Activated naive CD8-positive, alpha-beta T cell treated with anti-CD3 and anti-CD28 coated beads for 36 hours (primary cell): ENCODE data around the gene ZNF286A. TPM values are rescaled to one million over a fixed set of nuclear protein-coding genes. Genes with fewer than 3 reads are reported as not detected.
"Not testable (repeated sequence)": the region's sequence is repeated elsewhere in the genome, so short reads cannot be mapped to it uniquely, and the experiment has no call there.

Experiments
- DNase-seq: peaks from one replicate; pipeline ENCODE4 v3.0.0; 2021
- H3K27ac Mint-ChIP-seq: one replicate; pipeline ENCODE4 v1.8.0; 2022; ENCODE audit warnings: mild to moderate bottlenecking, moderate library complexity, mixed read lengths
- H3K27me3 Mint-ChIP-seq: one replicate; pipeline ENCODE4 v1.8.0; 2022; ENCODE audit warnings: mild to moderate bottlenecking, mixed read lengths
- H3K36me3 Mint-ChIP-seq: one replicate; pipeline ENCODE4 v1.8.0; 2021; ENCODE audit warnings: mild to moderate bottlenecking, mixed read lengths
- H3K4me1 Mint-ChIP-seq: one replicate; pipeline ENCODE4 v1.8.0; 2021; ENCODE audit warnings: mixed read lengths
- H3K4me3 Mint-ChIP-seq: one replicate; pipeline ENCODE4 v1.8.0; 2022; ENCODE audit warnings: mild to moderate bottlenecking, moderate library complexity, mixed read lengths
- H3K9me3 Mint-ChIP-seq: one replicate; pipeline ENCODE4 v1.8.0; 2022; ENCODE audit warnings: mixed read lengths
- total RNA-seq, 2 experiments: library from RNA; stranded (reverse); gene quantifications; one replicate each; pipeline ENCODE4 v1.2.3, GENCODE V29; 2021

The ZNF286A gene
- 10 to 100 TPM; 37.1 to 40.4 TPM for total RNA-seq

DNA sequence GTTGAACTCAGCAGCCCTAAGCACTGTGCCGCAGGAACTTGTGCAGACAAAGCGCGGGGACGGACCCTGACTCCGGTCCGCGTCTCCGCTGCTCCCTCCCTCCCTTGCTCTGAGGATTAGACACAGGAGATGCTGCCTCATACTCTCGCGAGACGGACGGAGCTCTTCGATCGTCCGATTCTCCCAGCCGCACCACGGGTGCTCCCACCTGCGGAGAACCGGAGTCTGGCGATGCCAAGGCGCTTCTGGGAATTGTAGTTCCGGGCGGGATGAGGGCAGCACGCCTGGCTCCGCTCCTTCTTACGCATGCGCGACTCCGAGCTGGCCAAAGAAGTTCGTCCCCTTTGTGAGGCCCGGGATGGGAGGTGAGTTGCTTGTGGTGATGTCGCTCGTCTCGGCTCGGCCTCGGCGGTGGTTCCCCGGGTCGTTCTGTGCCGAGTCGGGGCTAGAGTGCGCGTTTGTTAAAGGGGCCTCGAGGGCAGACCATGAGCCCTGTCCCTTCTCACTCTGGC is at the start of gene ZNF286A:
Gene ZNF286A, plus strand, starts transcription at position 340 of the 512 bp plus-strand sequence. CDS start 578 bp downstream, outside the sequence.
- H3K27ac Mint-ChIP-seq: peak within 1 kb of the TSS; percentile 84
- H3K4me1 Mint-ChIP-seq, H3K9me3 Mint-ChIP-seq, H3K27me3 Mint-ChIP-seq: not testable (repeated sequence)
- peaks cover 22% of the 10 kb centered on the region for H3K36me3 Mint-ChIP-seq
- H3K4me3 Mint-ChIP-seq: peak within 1 kb of the TSS; percentile 84
- peak; percentile 97 for DNase-seq

DNA sequence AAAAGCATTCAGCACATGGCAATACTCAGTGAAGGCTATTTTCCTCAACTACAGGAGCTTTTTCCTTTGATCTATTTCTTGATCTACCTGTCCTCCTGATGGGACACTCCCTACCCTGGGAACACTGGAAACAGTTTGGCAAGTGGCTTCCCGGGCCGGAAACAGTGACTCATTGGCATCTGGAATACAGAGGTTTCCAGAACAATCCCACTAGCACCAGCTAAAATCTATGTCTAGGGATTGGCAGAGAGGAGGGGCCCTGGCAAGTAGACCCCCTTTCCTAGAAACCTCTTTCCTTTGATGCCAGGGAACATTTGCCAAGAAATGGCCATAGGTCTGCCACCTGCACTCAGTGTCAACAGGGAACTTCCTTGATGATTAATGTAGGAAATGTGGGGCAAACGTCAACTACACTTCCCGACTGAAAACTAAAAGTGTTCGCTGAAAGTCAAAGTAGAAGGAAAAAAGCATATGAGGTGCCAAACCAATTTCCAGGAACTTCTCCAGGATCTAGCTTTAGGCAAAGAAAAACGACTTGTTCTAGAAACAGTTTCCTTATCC is 49.6 kb upstream of the ZNF286A start:
- DNase-seq: no peak
- H3K36me3 Mint-ChIP-seq: peaks cover 14% of the 10 kb centered on the region
- peaks cover 9% of the 10 kb centered on the region for H3K4me1 Mint-ChIP-seq
- H3K9me3 Mint-ChIP-seq: no peaks in the 10 kb centered on the region
- no peaks in the 10 kb centered on the region for H3K27me3 Mint-ChIP-seq
- H3K4me3 Mint-ChIP-seq: no peak overlapping the region
- no peak overlapping the region for H3K27ac Mint-ChIP-seq

DNA sequence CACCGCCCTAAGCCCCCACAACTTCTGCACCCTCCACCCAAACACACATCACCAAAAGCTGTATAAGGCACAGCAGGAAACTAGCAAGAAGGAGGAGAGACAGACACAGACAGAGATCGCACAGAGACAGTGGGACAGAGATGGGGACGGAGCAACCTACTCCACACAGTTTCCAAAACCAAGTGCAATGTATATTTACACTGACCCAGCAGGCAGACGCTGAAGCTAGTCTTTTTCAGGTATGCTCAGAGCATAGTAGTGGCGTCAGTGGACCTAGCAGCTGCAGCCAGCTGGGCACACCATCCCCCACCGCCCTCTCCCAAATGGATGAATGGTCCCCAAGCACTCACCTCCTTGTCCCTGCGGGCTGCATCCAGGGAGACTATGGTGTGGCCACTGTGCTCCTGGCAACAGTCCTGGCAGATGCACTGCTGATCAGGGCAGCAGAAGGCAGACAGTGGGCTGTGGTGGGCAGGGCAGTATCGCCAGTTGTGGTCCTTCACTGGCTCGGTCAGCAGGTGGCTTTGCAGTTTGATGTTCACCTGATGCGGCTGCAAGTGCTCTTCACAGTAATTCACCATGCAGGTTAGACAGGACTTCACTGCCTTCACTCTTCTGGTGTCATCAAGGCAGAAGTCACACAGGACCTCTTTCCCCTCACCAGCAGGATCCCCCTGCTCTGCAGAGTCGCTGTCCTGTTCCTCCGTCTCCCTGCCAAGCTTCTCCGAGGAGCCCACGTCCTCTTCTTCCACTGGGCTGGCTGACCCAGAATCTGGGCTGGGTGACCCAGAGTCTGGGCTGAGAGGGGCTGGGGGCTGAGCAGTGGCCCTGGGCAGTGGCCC is 48.6 kb upstream of the ZNF286A start:
- Mint-ChIP-seq H3K27ac (no peak overlapping the region), H3K27me3 (no peaks in the 10 kb centered on the region), H3K36me3 (peaks cover 10% of the 10 kb centered on the region), H3K4me3 (no peak overlapping the region), H3K4me1 (peaks cover 3% of the 10 kb centered on the region), H3K9me3 (no peaks in the 10 kb centered on the region)
- DNase-seq: no peak

DNA sequence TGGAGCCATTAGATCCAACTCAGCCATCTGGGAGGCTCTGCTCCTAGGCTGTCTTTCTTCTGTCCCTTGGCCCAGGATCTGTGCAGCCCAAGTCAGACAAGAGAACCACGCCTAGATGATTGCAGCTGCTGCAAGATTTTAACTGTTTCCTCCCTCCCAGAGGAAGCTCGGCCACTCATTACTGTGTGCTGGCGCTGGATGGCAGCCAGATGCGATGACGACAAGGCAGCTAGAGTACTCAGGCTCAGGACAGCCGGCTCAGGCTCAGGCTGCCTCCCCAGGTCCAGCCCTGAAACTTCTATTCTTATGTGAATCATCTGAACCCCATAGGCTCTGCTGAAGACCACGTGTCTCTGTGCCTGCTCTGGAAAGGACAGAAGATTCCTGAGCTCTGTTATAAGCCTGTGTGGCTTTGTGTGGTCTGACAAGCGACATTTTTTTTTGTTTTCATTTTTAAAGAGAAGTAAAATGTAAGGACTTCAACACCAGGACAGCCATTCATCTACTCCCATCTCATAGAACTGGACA is 47.9 kb upstream of the ZNF286A start:
- H3K4me3 Mint-ChIP-seq: no peak overlapping the region
- peaks cover 10% of the 10 kb centered on the region for H3K36me3 Mint-ChIP-seq
- H3K27ac Mint-ChIP-seq: no peak overlapping the region
- DNase-seq: peak; percentile 32
- no peaks in the 10 kb centered on the region for H3K9me3 Mint-ChIP-seq
- no peaks in the 10 kb centered on the region for H3K27me3 Mint-ChIP-seq
- peaks cover 3% of the 10 kb centered on the region for H3K4me1 Mint-ChIP-seq

DNA sequence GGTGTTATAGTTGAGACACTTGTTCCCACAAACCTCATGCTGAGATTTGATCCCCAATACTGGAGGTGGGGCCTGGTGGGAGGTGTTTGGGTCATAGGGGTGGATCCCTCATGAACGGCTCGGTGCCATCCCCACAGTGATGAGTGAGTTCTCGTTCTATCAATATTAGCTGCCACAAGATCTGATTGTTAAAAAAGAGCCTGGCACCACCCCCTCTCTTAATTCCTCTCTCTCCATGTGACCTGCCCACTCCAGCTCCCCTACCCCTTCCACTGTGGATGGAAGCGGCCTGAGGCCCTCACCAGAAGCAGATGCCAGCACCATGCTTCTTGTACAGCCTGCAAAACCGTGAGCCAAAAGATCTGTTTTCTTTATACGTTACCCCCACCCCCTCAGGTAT is 46.6 kb upstream of the ZNF286A start:
- H3K36me3 Mint-ChIP-seq: peaks cover 18% of the 10 kb centered on the region
- no peak for DNase-seq
- H3K27ac Mint-ChIP-seq: no peak overlapping the region
- H3K4me3 Mint-ChIP-seq: no peak overlapping the region
- H3K9me3 Mint-ChIP-seq: no peaks in the 10 kb centered on the region
- peaks cover 3% of the 10 kb centered on the region for H3K4me1 Mint-ChIP-seq
- no peaks in the 10 kb centered on the region for H3K27me3 Mint-ChIP-seq

DNA sequence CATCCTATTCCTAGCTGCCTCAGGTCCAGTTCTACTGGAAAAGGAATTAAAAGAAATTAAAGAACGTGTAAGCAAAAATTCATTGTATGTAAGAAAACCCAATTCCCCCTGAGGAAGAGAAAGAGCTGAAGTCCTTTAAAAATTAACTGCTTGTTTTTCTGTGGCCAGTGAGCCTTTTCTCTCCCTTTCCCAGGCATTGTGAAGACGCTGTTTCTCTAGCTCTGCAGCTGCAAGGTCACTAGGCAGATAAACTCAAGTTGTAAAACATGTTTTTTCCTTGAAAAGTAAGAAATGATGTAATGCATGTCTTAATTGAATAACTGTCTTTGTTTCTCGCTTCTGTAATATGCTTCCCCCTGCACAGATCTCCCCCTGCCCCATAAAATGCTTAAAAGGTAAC is 45.2 kb upstream of the ZNF286A start:
- DNase-seq, H3K27ac Mint-ChIP-seq, H3K27me3 Mint-ChIP-seq, H3K4me3 Mint-ChIP-seq, H3K4me1 Mint-ChIP-seq, H3K9me3 Mint-ChIP-seq: not testable (repeated sequence)
- peaks cover 22% of the 10 kb centered on the region for H3K36me3 Mint-ChIP-seq

DNA sequence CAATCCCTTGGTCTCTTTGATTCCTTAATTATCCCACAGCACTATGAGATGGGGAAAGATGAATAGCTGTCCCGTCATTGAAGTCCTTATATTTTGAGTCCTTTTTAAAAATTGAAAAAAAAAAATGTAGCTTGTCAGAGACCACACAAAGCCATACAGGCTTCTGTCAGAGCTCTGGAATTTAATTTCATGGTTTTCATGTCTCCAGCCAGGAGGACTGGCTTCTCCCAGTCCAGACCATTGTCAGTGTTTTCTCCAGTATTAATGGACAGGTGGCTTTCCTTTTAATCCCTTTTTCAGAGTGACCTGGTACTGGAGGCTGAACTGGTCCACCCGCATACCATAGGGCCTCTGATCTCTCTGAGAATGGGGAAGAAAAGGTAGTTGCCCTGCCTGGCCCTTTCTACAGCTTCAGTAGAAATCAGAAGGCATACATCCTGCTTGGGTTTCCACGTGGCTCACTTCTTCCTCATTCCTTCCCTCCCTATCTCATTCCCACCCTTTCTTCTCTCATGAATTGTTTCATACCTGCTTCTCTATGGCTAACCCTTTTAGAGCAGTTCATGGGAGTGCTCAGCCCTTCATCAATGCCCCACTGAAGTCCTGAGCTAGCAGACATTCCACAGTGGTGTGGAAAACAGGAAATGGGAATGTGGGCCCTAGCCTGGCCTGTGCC is 44.5 kb upstream of the ZNF286A start:
- H3K4me1 Mint-ChIP-seq: peaks cover 3% of the 10 kb centered on the region
- H3K27me3 Mint-ChIP-seq: no peaks in the 10 kb centered on the region
- H3K36me3 Mint-ChIP-seq: peaks cover 22% of the 10 kb centered on the region
- no peak overlapping the region for H3K4me3 Mint-ChIP-seq
- no peak for DNase-seq
- no peaks in the 10 kb centered on the region for H3K9me3 Mint-ChIP-seq
- no peak overlapping the region for H3K27ac Mint-ChIP-seq

DNA sequence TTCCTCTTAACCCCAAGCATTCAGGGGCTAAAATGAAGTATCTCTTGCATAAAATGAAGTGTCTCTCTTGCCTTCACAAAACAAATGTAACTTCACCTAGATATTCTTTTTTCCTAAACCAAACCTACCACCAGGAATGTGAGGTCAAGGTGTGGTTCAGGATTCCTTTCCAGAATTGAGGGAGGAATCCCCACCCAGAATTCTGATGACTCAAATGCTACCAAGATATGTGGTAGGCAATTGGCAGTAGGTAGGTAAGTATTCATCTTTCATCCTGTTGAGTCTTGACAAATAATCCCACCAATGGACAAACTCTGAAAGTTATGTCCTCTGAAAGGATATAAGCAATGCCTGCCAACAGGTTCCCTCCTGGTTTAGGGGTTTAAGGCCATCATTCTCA is 41.7 kb upstream of the ZNF286A start:
- Mint-ChIP-seq H3K27ac (no peak overlapping the region), H3K27me3 (no peaks in the 10 kb centered on the region), H3K36me3 (peaks cover 27% of the 10 kb centered on the region), H3K9me3 (no peaks in the 10 kb centered on the region), H3K4me1 (peaks cover 1% of the 10 kb centered on the region), H3K4me3 (no peak overlapping the region)
- DNase-seq: no peak

DNA sequence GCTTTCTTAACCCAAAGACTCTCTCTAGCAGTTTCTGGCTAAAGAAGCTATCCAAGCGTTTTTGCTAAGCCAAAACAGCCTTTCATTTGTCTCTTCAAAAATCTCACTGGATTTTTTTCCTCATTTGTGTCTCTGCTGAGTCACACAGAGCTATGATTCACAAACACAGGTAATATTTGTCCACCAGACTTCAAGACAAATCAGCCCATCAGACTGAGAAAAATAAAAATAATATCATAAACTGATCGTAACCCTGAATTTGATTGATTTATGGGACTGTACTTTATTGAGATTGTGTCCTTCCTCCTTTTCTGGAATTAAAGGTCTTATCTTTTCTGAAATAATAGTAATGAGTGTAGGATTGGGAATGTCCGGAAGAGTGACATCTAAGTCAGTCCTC is 41.3 kb upstream of the ZNF286A start:
- H3K36me3 Mint-ChIP-seq: peaks cover 24% of the 10 kb centered on the region
- H3K4me3 Mint-ChIP-seq: no peak overlapping the region
- no peak for DNase-seq
- no peak overlapping the region for H3K27ac Mint-ChIP-seq
- H3K4me1 Mint-ChIP-seq: peaks cover 1% of the 10 kb centered on the region
- H3K9me3 Mint-ChIP-seq: no peaks in the 10 kb centered on the region
- no peaks in the 10 kb centered on the region for H3K27me3 Mint-ChIP-seq

DNA sequence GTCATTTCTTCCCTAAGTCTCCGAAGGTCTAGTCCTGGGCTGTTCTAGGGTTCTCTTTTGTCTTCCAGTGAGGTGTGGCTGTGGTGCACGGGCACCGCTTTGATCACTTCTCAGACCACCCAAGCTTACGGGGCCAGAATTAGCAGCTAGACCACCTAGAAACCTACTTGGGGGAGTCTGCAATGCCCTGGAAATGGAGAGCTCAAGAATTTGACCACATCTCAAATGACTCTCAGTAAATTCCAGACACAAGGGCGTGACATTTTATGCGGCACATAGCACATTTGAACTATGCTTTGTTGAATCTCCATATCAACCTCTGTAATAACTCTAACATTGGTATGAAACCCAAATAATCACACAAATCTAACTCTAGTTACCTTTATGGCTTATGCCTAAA is 40.3 kb upstream of the ZNF286A start:
- Mint-ChIP-seq H3K27ac (no peak overlapping the region), H3K4me1 (peaks cover 1% of the 10 kb centered on the region), H3K27me3 (no peaks in the 10 kb centered on the region), H3K36me3 (peaks cover 26% of the 10 kb centered on the region), H3K4me3 (no peak overlapping the region), H3K9me3 (no peaks in the 10 kb centered on the region)
- DNase-seq: no peak

DNA sequence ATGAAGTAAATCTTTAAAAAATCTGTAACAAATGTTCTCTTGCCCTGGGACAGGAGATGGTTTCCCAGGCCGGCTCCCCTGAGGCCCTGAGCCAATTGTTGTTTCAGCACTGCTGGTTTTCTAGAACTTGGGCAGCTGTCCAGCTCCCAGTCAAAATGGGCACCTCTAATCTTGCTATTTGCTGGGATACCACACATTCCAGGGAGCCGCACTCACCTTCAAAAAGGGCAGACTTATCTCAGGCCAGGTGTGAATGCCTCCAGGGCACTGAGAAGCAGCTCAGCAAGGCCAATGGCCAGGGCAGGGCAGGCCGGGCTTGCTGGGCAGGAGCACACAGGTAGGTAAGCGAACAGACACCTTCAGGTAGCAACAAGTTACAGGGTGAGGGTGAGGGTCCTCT is 39.9 kb upstream of the ZNF286A start:
- H3K27me3 Mint-ChIP-seq: no peaks in the 10 kb centered on the region
- no peak for DNase-seq
- H3K27ac Mint-ChIP-seq: no peak overlapping the region
- H3K9me3 Mint-ChIP-seq: no peaks in the 10 kb centered on the region
- peaks cover 1% of the 10 kb centered on the region for H3K4me1 Mint-ChIP-seq
- no peak overlapping the region for H3K4me3 Mint-ChIP-seq
- peaks cover 30% of the 10 kb centered on the region for H3K36me3 Mint-ChIP-seq

DNA sequence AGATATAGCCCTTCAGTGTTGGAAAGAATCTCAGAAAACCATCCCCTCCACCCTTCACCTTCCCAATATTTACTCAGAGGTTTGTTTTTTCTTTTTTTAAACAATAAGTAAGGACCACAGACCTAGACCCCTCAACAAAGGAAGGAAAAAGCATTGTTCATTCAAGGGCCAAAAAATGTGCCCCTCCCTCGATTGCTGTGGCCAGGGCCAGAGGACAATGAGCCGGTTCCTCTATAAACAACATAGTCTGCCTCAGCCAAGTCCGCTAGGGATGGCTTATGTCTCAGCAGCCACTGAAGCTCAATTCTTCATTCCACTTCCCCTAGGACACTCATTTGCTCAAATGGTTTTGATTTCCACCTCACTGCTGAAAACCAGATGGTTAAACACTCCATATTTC is 39.5 kb upstream of the ZNF286A start:
- Mint-ChIP-seq H3K27me3 (no peaks in the 10 kb centered on the region), H3K9me3 (no peaks in the 10 kb centered on the region), H3K4me1 (peaks cover 1% of the 10 kb centered on the region), H3K4me3 (no peak overlapping the region), H3K27ac (no peak overlapping the region), H3K36me3 (peaks cover 30% of the 10 kb centered on the region)
- no peak for DNase-seq

DNA sequence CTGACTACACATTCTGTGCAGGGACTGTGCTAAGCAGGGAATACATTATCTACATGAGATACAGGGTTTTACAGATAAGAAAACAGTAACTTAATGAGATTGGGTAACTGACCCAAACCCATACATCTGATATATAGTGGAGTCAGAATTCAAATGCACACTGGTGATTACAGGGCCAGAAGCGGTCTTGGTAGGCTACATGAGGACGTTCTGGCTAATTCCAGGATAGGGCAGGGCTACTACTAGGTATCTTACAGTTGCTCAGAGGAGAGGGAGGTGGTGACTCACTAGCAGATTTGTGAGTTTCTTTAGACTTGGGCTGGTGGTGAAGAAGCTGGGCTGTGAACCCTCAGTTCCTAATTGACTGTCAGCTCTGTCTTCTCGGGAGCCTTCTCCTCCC is 36.9 kb upstream of the ZNF286A start:
- DNase-seq: no peak
- H3K27me3 Mint-ChIP-seq: no peaks in the 10 kb centered on the region
- no peak overlapping the region for H3K27ac Mint-ChIP-seq
- H3K4me1 Mint-ChIP-seq: peaks cover 1% of the 10 kb centered on the region
- no peaks in the 10 kb centered on the region for H3K9me3 Mint-ChIP-seq
- H3K4me3 Mint-ChIP-seq: no peak overlapping the region
- H3K36me3 Mint-ChIP-seq: peaks cover 28% of the 10 kb centered on the region

DNA sequence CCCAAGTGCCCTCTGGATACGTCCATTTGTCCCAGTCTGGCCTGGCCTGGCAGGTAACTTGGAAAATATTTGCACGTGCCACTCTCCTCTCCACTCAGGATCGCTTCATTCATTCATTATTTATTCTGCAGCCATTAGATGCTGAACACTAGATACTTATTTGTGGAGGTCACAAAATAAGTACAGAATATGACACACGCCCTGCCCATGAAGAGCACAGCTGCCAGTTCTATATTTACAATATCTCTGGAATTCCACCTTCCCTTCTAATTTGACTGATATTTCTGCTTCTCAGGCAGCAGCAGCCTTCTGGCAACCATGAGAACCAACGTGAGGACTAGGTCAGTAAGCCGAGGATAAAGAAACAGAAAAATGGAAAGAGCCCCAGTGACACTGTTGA is 36.4 kb upstream of the ZNF286A start:
- H3K4me1 Mint-ChIP-seq: peaks cover 1% of the 10 kb centered on the region
- no peak overlapping the region for H3K4me3 Mint-ChIP-seq
- H3K27me3 Mint-ChIP-seq: no peaks in the 10 kb centered on the region
- no peak overlapping the region for H3K27ac Mint-ChIP-seq
- no peaks in the 10 kb centered on the region for H3K9me3 Mint-ChIP-seq
- H3K36me3 Mint-ChIP-seq: peaks cover 28% of the 10 kb centered on the region
- DNase-seq: no peak

DNA sequence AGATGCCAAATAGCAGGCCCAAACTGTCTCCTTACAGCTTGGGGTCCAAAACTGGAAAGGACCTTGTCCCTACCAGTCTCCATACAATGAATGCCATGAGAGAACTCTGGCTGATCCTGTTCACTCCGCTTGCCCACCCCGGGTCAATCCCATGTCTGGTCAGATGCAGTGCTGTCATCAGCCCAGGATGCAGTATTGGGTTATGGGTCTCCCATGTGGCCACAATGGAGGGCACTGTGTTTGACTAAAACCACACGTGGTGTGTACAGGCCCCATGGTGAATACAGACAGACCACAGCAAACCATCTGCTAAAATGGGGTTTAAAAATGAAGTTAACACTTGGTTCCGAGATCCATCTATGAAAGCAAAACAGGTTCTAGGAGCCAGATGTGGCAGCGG is 35.9 kb upstream of the ZNF286A start:
- Mint-ChIP-seq H3K27me3 (no peaks in the 10 kb centered on the region), H3K4me1 (peaks cover 1% of the 10 kb centered on the region), H3K36me3 (peaks cover 32% of the 10 kb centered on the region), H3K27ac (no peak overlapping the region), H3K9me3 (no peaks in the 10 kb centered on the region), H3K4me3 (no peak overlapping the region)
- DNase-seq: no peak
